Endodermal cell (in vitro differentiated cells): ENCODE results near the gene PIGX. TPM values are rescaled to one million over a fixed set of nuclear protein-coding genes. Genes with fewer than 3 reads are reported as not detected.

Experiments used
- DNase-seq: peaks from one replicate; pipeline ENCODE4 v3.0.0-alpha.2; 2017
- H3K27ac ChIP-seq: 2 replicates; pipeline ENCODE4 v1.5.1; 2013; ENCODE audit warnings: mild to moderate bottlenecking, low read depth, low read length, moderate library complexity
- H3K27me3 ChIP-seq: 2 replicates; pipeline ENCODE4 v1.6.1; 2013; ENCODE audit warnings: mild to moderate bottlenecking, low read length, moderate library complexity; ENCODE audit not compliant: insufficient read depth, control insufficient read depth, poor library complexity, severe bottlenecking
- H3K36me3 ChIP-seq: 2 replicates; pipeline ENCODE4 v1.7.0; 2013; ENCODE audit warnings: mild to moderate bottlenecking, low read length, moderate library complexity; ENCODE audit not compliant: control insufficient read depth, insufficient read depth
- H3K4me1 ChIP-seq: one replicate; pipeline ENCODE4 v1.7.0; 2013; ENCODE audit warnings: low read length; ENCODE audit not compliant: control insufficient read depth, insufficient read depth
- H3K4me3 ChIP-seq: 2 replicates; pipeline ENCODE4 v1.5.1; 2013; ENCODE audit warnings: mild to moderate bottlenecking, low read length, moderate library complexity
- H3K9ac ChIP-seq: 2 replicates; pipeline ENCODE4 v1.6.1; 2013; ENCODE audit warnings: mild to moderate bottlenecking, low read length, moderate library complexity; ENCODE audit not compliant: poor library complexity, severe bottlenecking; ENCODE audit errors: extremely low read depth
- H3K9me3 ChIP-seq: 2 replicates; pipeline ENCODE4 v1.6.1; 2013; ENCODE audit warnings: mild to moderate bottlenecking, low read length, moderate library complexity; ENCODE audit not compliant: control insufficient read depth
- H3K27ac Mint-ChIP-seq: 2 replicates; pipeline ENCODE4 v1.8.0; 2020; ENCODE audit warnings: mixed read lengths
- H3K27me3 Mint-ChIP-seq: 2 replicates; pipeline ENCODE4 v1.8.0; 2021; ENCODE audit warnings: mild to moderate bottlenecking, mixed read lengths; ENCODE audit not compliant: insufficient read depth
- H3K36me3 Mint-ChIP-seq: 2 replicates; pipeline ENCODE4 v1.8.0; 2020; ENCODE audit warnings: low read depth, mixed read lengths
- H3K4me1 Mint-ChIP-seq: 2 replicates; pipeline ENCODE4 v1.8.0; 2020; ENCODE audit warnings: mixed read lengths
- H3K4me3 Mint-ChIP-seq: 2 replicates; pipeline ENCODE4 v1.8.0; 2020; ENCODE audit warnings: mild to moderate bottlenecking, moderate library complexity, mixed read lengths
- H3K9me3 Mint-ChIP-seq: 2 replicates; pipeline ENCODE4 v1.8.0; 2020; ENCODE audit warnings: mild to moderate bottlenecking, mixed read lengths
- WGBS, 2 experiments: methylation state at CpG; one replicate each; pipeline versions ENCODE4 v1.1.5 to v1.1.7; 2013; ENCODE audit warnings: missing lambda C conversion rate in 2 of 2, mixed read lengths in 1 of 2; ENCODE audit not compliant: insufficient coverage in 1 of 2, insufficient read length in 1 of 2; 5-methylcytosine and 5-hydroxymethylcytosine counted together
- total RNA-seq, 2 donors: library from RNA; stranded (reverse); fragmentation: NEBNext Ultra II Directional in 1 of 2; extraction: Animal tissue kit (Norgen Biotek cat#: 25700) in 1 of 2; gene quantifications; 2 replicates in 1 of 2; 3 replicates in 1 of 2; pipeline ENCODE4 v1.2.1, GENCODE V29; 2021
- TF ChIP-seq, protein P1 (sequence below): fragments of 200-600 bp; sonication (generic); conservative IDR thresholded peaks from 2 replicates; pipeline ENCODE4 v1.5.0; 2021; ENCODE audit warnings: antibody characterized with exemption, mild to moderate bottlenecking

The PIGX gene
- total RNA-seq, 2 donors from 2014 or later, result 21.8 to 33.3 TPM

GRCh38 chr3:196666001-196666867 lies 45.9 kb upstream of the PIGX start:
- WGBS, 2 experiments, result 26 to 30% methylated on average over 14 to 22 of the region's 23 CpGs
- Histone ChIP-seq H3K27me3 (no peaks in the 10 kb centered on the region), H3K36me3 (no peaks in the 10 kb centered on the region), H3K4me1 (no peaks in the 10 kb centered on the region), H3K27ac (peak overlapping the region; percentile 79), H3K4me3 (no peak overlapping the region), H3K9me3 (no peaks in the 10 kb centered on the region), H3K9ac (peak overlapping the region; percentile 44)
- Mint-ChIP-seq H3K4me1 (peaks cover 20% of the 10 kb centered on the region), H3K36me3 (no peaks in the 10 kb centered on the region), H3K4me3 (peak overlapping the region; percentile 12), H3K27me3 (no peaks in the 10 kb centered on the region), H3K27ac (peak overlapping the region; percentile 95), H3K9me3 (no peaks in the 10 kb centered on the region)
- DNase-seq, result peak; percentile 96
- TF ChIP-seq, protein P1, sequence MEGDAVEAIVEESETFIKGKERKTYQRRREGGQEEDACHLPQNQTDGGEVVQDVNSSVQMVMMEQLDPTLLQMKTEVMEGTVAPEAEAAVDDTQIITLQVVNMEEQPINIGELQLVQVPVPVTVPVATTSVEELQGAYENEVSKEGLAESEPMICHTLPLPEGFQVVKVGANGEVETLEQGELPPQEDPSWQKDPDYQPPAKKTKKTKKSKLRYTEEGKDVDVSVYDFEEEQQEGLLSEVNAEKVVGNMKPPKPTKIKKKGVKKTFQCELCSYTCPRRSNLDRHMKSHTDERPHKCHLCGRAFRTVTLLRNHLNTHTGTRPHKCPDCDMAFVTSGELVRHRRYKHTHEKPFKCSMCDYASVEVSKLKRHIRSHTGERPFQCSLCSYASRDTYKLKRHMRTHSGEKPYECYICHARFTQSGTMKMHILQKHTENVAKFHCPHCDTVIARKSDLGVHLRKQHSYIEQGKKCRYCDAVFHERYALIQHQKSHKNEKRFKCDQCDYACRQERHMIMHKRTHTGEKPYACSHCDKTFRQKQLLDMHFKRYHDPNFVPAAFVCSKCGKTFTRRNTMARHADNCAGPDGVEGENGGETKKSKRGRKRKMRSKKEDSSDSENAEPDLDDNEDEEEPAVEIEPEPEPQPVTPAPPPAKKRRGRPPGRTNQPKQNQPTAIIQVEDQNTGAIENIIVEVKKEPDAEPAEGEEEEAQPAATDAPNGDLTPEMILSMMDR, result peak; percentile 18

DNA sequence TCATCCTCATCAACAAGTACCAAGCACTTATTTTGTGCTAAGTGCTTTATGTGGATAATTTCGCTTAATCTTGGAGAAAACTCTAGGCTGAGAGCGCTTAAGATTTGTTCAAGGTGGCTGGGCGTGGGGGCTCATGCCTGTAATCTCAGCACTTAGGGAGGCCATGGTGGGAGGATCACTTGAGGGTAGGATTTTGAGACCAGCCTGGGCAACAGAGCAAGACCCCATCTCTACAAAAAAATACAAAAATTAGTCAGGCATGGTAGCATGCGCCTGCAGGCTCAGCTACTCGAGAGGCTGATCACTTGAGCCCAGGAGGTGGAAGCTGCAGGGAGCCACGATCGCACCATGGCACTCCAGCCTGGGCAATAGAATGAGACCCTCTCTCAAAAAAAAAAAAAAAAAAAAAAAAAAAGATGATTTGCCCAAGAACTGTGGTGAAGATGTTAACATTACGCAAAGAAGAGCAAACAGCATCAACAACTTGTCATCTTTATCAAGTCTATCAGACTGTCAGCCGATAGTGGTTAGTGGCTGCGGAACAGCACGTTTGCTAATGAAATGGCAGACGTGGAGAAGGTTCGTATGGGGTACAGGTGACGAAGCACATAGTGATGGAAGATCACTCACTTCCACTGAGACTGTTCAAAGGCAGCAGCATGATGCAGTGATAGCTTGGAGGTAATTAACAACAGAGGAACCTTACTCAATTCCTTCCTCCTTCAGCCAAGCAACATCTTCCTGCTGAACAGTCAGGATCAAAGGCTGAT lies 44.9 kb upstream of the PIGX start:
- no peaks in the 10 kb centered on the region for H3K9me3 ChIP-seq

DNA sequence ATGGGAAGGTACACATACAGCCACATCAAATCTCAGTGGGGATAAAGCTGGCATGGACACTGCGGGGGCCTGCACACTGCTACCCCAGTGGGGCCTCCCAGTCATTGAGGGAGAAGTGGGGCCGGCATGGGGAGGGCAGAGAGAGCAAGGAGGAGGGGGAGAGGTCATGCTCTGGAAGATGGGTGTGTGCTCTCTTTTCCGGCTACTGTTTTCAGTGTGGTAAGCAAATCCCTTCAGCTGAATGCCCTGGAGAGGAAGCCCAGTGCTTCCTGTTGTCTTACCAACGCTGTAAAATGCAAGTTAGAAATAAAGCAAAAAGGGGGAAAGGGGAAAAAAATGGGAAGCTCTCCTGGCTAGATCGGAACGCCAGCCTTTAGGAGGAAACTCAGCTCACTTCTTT lies 41.8 kb upstream of the PIGX start:
- H3K4me1 ChIP-seq, result no peaks in the 10 kb centered on the region

More for the DNA sequence above, 44.9 kb upstream of the PIGX start:
- no peaks in the 10 kb centered on the region for H3K27me3 Mint-ChIP-seq
- Histone ChIP-seq H3K27me3 (no peaks in the 10 kb centered on the region), H3K9ac (no peak overlapping the region), H3K36me3 (no peaks in the 10 kb centered on the region), H3K4me3 (no peak overlapping the region), H3K4me1 (no peaks in the 10 kb centered on the region), H3K27ac (no peak overlapping the region)
- H3K27ac Mint-ChIP-seq, result no peak overlapping the region
- WGBS, 2 experiments, result 93 to 94% methylated on average over 12 to 14 of the region's 14 CpGs
- TF ChIP-seq, protein P1, result no peak
- DNase-seq, result no peak
- H3K4me1 Mint-ChIP-seq, result peaks cover 20% of the 10 kb centered on the region
- H3K4me3 Mint-ChIP-seq, result no peak overlapping the region
- no peaks in the 10 kb centered on the region for H3K36me3 Mint-ChIP-seq
- H3K9me3 Mint-ChIP-seq, result no peaks in the 10 kb centered on the region

More for the DNA sequence above, 41.8 kb upstream of the PIGX start:
- TF ChIP-seq, protein P1, result no peak
- 78 to 79% methylated on average over 6 of the region's 6 CpGs for WGBS, 2 experiments
- H3K27ac Mint-ChIP-seq, result no peak overlapping the region
- Histone ChIP-seq H3K9me3 (no peaks in the 10 kb centered on the region), H3K9ac (no peak overlapping the region), H3K4me3 (no peak overlapping the region), H3K27ac (no peak overlapping the region), H3K36me3 (no peaks in the 10 kb centered on the region), H3K27me3 (no peaks in the 10 kb centered on the region)
- H3K9me3 Mint-ChIP-seq, result no peaks in the 10 kb centered on the region
- no peaks in the 10 kb centered on the region for H3K36me3 Mint-ChIP-seq
- H3K27me3 Mint-ChIP-seq, result no peaks in the 10 kb centered on the region
- peaks cover 14% of the 10 kb centered on the region for H3K4me1 Mint-ChIP-seq
- H3K4me3 Mint-ChIP-seq, result no peak overlapping the region
- DNase-seq, result no peak
